Breast epithelium (tissue), 3 donors: Measurements from ENCODE around the gene MSL3.

Experiments
- CTCF ChIP-seq, 3 donors: fragments of 450-650 bp; IDR thresholded peaks; one replicate each; pipeline ENCODE4 v1.5.1; 2016 to 2017; ENCODE audit warnings: antibody characterized with exemption in 3 of 3, mild to moderate bottlenecking in 3 of 3, moderate library complexity in 3 of 3
- POLR2A ChIP-seq: fragments of 450-650 bp; IDR thresholded peaks from one replicate; pipeline ENCODE4 v1.6.1; 2016; ENCODE audit warnings: antibody characterized with exemption, mild to moderate bottlenecking, moderate library complexity
- POLR2AphosphoS5 ChIP-seq, 3 donors: sonication (generic); formaldehyde crosslinking; IDR thresholded peaks; one replicate each; pipeline ENCODE4 v1.6.1; 2017; ENCODE audit warnings: antibody characterized with exemption in 3 of 3

DNA sequence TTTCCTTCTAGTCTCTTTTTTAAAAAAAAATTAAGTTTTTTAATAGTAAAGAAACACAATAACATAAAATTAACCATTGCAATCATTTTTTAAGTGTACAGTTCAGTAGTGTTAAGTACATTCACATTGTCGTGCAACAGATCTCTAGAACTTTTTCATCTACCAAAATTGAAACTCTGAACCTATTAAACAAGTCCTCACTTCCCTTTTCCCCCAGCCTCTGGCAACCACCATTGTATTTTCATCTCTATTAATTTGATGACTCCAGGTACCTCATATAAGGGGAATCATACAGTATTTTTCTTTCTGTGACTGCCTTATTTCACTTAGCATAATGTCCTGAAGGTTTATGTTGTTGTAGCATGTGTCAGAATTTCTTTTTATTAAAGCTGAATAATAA lies 31.8 kb downstream of the MSL3 start:
- no peak for TF ChIP-seq CTCF (IDR thresholded peaks at IDR 0.05)
- TF ChIP-seq POLR2AphosphoS5 (IDR thresholded peaks at IDR 0.05): no peak
- TF ChIP-seq POLR2A: no peak
